Measurements from ENCODE around the gene RALGPS1. TPM values are rescaled to one million over a fixed set of nuclear protein-coding genes. Genes with fewer than 3 reads are reported as not detected.

RALGPS1 gene
- total RNA-seq, 1 experiment from 2014 or later = 18.6 TPM

GRCh38 chr9:126915846-126916543, 1.4 kb downstream of the RALGPS1 start:
- Histone ChIP-seq H3K9me3 (ENCODE audit: control insufficient read depth, low read depth, low read length) (no peaks in the 10 kb centered on the region), H3K79me2 (ENCODE audit: insufficient read depth, low read length) (no peaks in the 10 kb centered on the region), H4K5ac (ENCODE audit: insufficient read length, low read depth, low read length) (no peak overlapping the region), H3K4ac (ENCODE audit: low read depth, low read length) (no peak overlapping the region), H2AK5ac (ENCODE audit: insufficient read length, low read length) (no peak overlapping the region), H3K4me2 (ENCODE audit: insufficient read depth, insufficient read length, low read length) (peak overlapping the region; percentile 75), H4K8ac (replicated peaks; ENCODE audit: insufficient read length, low read depth, low read length) (no peak overlapping the region), H4K91ac (ENCODE audit: insufficient read length, low read depth, low read length) (no peak overlapping the region), H2BK15ac (ENCODE audit: low read depth, low read length) (no peak overlapping the region), H3K9ac (ENCODE audit: extremely low read depth, insufficient read length, low read length) (no peak overlapping the region), H2AFZ (ENCODE audit: low read length) (no peak overlapping the region), H3K14ac (ENCODE audit: insufficient read depth, low read length) (no peak overlapping the region), H2BK20ac (ENCODE audit: low read depth, low read length, poor library complexity, severe bottlenecking) (no peak overlapping the region), H3K79me1 (ENCODE audit: insufficient read depth, low read depth, low read length, poor library complexity, severe bottlenecking) (no peaks in the 10 kb centered on the region), H3K23ac (ENCODE audit: insufficient read length, low read depth, low read length) (no peak overlapping the region), H3K23me2 (ENCODE audit: insufficient read length, low read depth, low read length, poor library complexity, severe bottlenecking) (peaks cover 8% of the 10 kb centered on the region), H2BK120ac (ENCODE audit: low read depth, low read length, poor library complexity, severe bottlenecking) (no peak overlapping the region), H3K56ac (ENCODE audit: insufficient read length, low read depth, low read length) (no peak overlapping the region), H3K27me3 (ENCODE audit: insufficient read depth, low read length) (no peaks in the 10 kb centered on the region; the same call in 1 of the 2 replicates), H2BK5ac (ENCODE audit: insufficient read length, low read length) (no peak overlapping the region), H4K20me1 (ENCODE audit: control insufficient read depth, insufficient read depth, insufficient read length) (no peaks in the 10 kb centered on the region), H3K18ac (ENCODE audit: insufficient read length, low read depth, low read length) (no peak overlapping the region), H3K4me1 (ENCODE audit: insufficient read depth, low read length) (peaks cover 9% of the 10 kb centered on the region), H3K27ac (ENCODE audit: insufficient read length, low read depth, low read length) (no peak overlapping the region), H2BK12ac (ENCODE audit: insufficient read length, low read depth, low read length) (no peak overlapping the region), H3T11ph (ENCODE audit: low read length) (no peak overlapping the region)
- Mint-ChIP-seq H3K27ac (no peak overlapping the region), H3K4me3 (peak overlapping the region; percentile 68 to 86), H3K36me3 (ENCODE audit: insufficient read depth in 1 of 3, low read depth in 3 of 3) (no peaks in the 10 kb centered on the region; a peak in 1 of 7 replicates), H3K27me3 (ENCODE audit: low read depth) (peaks cover 35% of the 10 kb centered on the region), H3K9me3 (no peaks in the 10 kb centered on the region), H3K4me1 (peaks cover 24 to 30% of the 10 kb centered on the region in 2 experiments)
- TF ChIP-seq CTCF (conservative IDR thresholded peaks at IDR 0.05) = no peak
- no CpG with 5 or more reads among the region's 15 CpGs for WGBS (ENCODE audit: extremely low coverage, insufficient read length, low lambda C conversion rate)
- no peak for DNase-seq

Measured in H9 (cell line).